Measurements from ENCODE around the gene PAX8. TPM values are rescaled to one million over a fixed set of nuclear protein-coding genes. Genes with fewer than 3 reads are reported as not detected.

The PAX8 gene
- total RNA-seq, 1 donor from 2014 or later = 118 TPM

GRCh38 chr2:113264713-113265403, 13.9 kb downstream of the PAX8 start:
- Histone ChIP-seq H3K4me3 (ENCODE audit: low read depth, low read length) (no peak overlapping the region), H3K27me3 (ENCODE audit: control insufficient read depth, insufficient read depth, low read length) (no peaks in the 10 kb centered on the region), H3K36me3 (ENCODE audit: control insufficient read depth, insufficient read depth, low read length) (peaks cover 4% of the 10 kb centered on the region)
- TF ChIP-seq CTCF (IDR thresholded peaks at IDR 0.05; ENCODE audit: insufficient read depth, low read length, poor library complexity, severe bottlenecking) = no peak
- DNase-seq (ENCODE audit: low read depth) = no peak

- DNase-seq (ENCODE audit: low read depth) = no peak
- Histone ChIP-seq H3K36me3 (ENCODE audit: control insufficient read depth, insufficient read depth, low read length) (peaks cover 4% of the 10 kb centered on the region), H3K27me3 (ENCODE audit: control insufficient read depth, insufficient read depth, low read length) (no peaks in the 10 kb centered on the region), H3K4me3 (ENCODE audit: low read depth, low read length) (no peak overlapping the region)
- no peak for TF ChIP-seq CTCF (IDR thresholded peaks at IDR 0.05; ENCODE audit: insufficient read depth, low read length, poor library complexity, severe bottlenecking)
Observed at GRCh38 chr2:113263546-113263945, 15.2 kb downstream of the PAX8 start.

- H3K27me3 ChIP-seq (ENCODE audit: control insufficient read depth, insufficient read depth, low read length) = no peaks in the 10 kb centered on the region
- H3K36me3 ChIP-seq (ENCODE audit: control insufficient read depth, insufficient read depth, low read length) = peaks cover 1% of the 10 kb centered on the region
- H3K4me3 ChIP-seq (ENCODE audit: low read depth, low read length) = no peak overlapping the region
- no peak for DNase-seq (ENCODE audit: low read depth)
- TF ChIP-seq CTCF (IDR thresholded peaks at IDR 0.05; ENCODE audit: insufficient read depth, low read length, poor library complexity, severe bottlenecking) = no peak
Observed at GRCh38 chr2:113260991-113261390, 17.7 kb downstream of the PAX8 start.

GRCh38 chr2:113258471-113259147, 20.1 kb downstream of the PAX8 start:
- DNase-seq (ENCODE audit: low read depth) = no peak
- Histone ChIP-seq H3K4me3 (ENCODE audit: low read depth, low read length) (no peak overlapping the region), H3K27me3 (ENCODE audit: control insufficient read depth, insufficient read depth, low read length) (no peaks in the 10 kb centered on the region), H3K36me3 (ENCODE audit: control insufficient read depth, insufficient read depth, low read length) (peaks cover 6% of the 10 kb centered on the region)
- no peak for TF ChIP-seq CTCF (IDR thresholded peaks at IDR 0.05; ENCODE audit: insufficient read depth, low read length, poor library complexity, severe bottlenecking)

- Histone ChIP-seq H3K27me3 (ENCODE audit: control insufficient read depth, insufficient read depth, low read length) (no peaks in the 10 kb centered on the region), H3K4me3 (ENCODE audit: low read depth, low read length) (no peak overlapping the region), H3K36me3 (ENCODE audit: control insufficient read depth, insufficient read depth, low read length) (peaks cover 6% of the 10 kb centered on the region)
- no peak for TF ChIP-seq CTCF (IDR thresholded peaks at IDR 0.05; ENCODE audit: insufficient read depth, low read length, poor library complexity, severe bottlenecking)
- DNase-seq (ENCODE audit: low read depth) = no peak
Observed at GRCh38 chr2:113257516-113258264, 21.0 kb downstream of the PAX8 start.

Data from kidney epithelial cell (primary cell).